Keratinocyte (primary cell): ENCODE measurements around the gene DHODH.

ENCODE experiments used
- EZH2 ChIP-seq: IDR thresholded peaks from one replicate; pipeline ENCODE4 v1.6.1; 2012; ENCODE audit warnings: inconsistent platforms, mild to moderate bottlenecking, low read length, moderate library complexity
- TF ChIP-seq, protein P1 (sequence below), 3 experiments: IDR thresholded peaks in 1 of 3; conservative IDR thresholded peaks in 1 of 3; optimal IDR thresholded peaks in 1 of 3; 2 replicates in 2 of 3; 3 replicates in 1 of 3; pipeline versions ENCODE3 to v1.5.1; 2011; ENCODE audit warnings: low read length in 3 of 3, mild to moderate bottlenecking in 3 of 3, moderate library complexity in 2 of 3, control low read depth in 1 of 3, inconsistent platforms in 1 of 3; ENCODE audit not compliant: insufficient read depth in 2 of 3; ENCODE audit errors: extremely low read depth in 1 of 3

DNA sequence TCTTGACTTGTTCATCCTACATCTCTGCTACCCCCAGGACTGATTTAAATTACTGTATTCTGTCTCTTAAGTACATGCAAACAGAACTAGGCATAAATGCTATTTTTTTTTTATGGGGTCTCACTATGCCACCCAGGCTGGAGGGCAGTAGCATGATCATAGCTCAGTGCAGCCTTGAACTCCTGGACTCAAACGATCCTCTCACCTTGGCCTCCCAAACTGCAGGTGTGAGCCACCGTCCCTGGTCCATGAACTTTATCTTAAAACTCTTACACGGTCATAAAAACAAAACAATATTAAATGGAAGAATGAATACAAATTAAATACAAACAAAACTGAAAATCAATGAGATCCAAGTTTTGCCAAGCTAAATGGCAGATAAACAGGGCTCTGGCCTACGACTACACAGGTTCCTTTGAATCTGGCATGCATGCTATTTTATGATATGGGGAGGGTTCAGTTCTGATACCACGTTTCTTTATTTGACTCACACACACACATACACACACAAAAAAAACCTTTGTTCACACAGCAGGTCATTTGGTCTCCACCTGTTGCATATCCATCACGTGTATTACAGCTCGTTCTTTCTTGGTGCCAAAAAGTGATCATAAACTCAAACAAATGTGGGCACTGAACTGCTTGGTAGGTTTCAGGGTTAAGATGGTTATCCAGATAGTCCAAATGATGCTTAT, 7.2 kb upstream of the DHODH start:
- TF ChIP-seq, protein P1, sequence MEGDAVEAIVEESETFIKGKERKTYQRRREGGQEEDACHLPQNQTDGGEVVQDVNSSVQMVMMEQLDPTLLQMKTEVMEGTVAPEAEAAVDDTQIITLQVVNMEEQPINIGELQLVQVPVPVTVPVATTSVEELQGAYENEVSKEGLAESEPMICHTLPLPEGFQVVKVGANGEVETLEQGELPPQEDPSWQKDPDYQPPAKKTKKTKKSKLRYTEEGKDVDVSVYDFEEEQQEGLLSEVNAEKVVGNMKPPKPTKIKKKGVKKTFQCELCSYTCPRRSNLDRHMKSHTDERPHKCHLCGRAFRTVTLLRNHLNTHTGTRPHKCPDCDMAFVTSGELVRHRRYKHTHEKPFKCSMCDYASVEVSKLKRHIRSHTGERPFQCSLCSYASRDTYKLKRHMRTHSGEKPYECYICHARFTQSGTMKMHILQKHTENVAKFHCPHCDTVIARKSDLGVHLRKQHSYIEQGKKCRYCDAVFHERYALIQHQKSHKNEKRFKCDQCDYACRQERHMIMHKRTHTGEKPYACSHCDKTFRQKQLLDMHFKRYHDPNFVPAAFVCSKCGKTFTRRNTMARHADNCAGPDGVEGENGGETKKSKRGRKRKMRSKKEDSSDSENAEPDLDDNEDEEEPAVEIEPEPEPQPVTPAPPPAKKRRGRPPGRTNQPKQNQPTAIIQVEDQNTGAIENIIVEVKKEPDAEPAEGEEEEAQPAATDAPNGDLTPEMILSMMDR (optimal IDR thresholded peaks at IDR 0.05 in 1 of 3, IDR thresholded peaks at IDR 0.05 in 1 of 3, conservative IDR thresholded peaks at IDR 0.05 in 1 of 3; ENCODE audit: extremely low read depth in 1 of 3, insufficient read depth in 2 of 3, low read length in 3 of 3), result no peak
- no peak for TF ChIP-seq EZH2
